Stimulated activated CD4-positive, alpha-beta T cell treated with anti-CD3 and anti-CD28 coated beads, Interleukin-1b, Interleukin-23, amount 100 ng/mL, for 24 hours (primary cell): ENCODE data around the gene SMAD6.

ENCODE experiments used
- DNase-seq, 4 experiments: peaks; one replicate each; pipeline ENCODE4 v3.0.0-alpha.2; 2020; ENCODE audit warnings: low read depth in 4 of 4, low spot score in 1 of 4

The SMAD6 gene

GRCh38 chr15:66788024-66788423 lies 86.0 kb downstream of the SMAD6 start:
- DNase-seq = no peak

- DNase-seq = no peak
Observed at GRCh38 chr15:66789029-66790025, 87.3 kb downstream of the SMAD6 start.

- DNase-seq = no peak
Observed at GRCh38 chr15:66795851-66796250, 93.8 kb downstream of the SMAD6 start.

DNA sequence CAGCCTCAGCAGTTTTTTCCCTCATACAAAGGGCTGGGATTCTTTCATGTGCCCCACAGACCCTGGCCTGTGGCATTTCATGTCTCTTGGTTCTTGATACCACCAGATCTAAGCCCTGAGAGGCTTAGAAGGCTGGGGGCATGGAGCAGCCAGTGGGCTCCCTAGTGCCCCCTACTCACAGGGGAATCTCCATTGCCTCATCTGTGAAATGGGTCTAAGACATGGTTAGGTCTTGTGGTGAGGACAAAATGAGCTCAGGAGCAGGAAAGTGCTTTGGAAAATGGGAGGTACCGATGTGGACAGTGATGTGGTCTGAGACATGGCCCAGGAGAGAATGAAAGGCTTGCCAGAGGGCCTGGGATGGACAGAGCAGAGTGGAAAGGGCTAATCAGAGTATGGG lies 94.3 kb downstream of the SMAD6 start:
- DNase-seq = no peak

DNA sequence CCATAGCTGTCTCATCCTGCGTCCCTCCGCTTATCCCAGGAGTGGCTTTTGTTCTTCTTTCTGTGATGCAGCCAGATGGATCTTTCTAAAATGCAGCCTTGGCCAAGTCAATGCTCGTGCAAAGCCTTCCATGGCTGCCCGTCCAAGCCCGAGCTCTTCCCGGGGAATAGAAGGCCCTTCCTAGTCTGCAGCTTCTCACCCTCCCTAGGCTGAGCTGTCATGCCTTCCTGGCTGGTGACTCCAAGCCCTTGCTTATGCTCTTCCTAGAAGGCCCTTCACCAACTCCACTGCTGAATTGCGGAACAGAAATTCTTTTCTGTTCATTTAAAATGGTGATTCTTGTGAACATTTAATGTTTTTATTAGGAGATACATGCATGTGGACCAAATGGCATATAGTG lies 95.9 kb downstream of the SMAD6 start:
- no peak for DNase-seq

DNA sequence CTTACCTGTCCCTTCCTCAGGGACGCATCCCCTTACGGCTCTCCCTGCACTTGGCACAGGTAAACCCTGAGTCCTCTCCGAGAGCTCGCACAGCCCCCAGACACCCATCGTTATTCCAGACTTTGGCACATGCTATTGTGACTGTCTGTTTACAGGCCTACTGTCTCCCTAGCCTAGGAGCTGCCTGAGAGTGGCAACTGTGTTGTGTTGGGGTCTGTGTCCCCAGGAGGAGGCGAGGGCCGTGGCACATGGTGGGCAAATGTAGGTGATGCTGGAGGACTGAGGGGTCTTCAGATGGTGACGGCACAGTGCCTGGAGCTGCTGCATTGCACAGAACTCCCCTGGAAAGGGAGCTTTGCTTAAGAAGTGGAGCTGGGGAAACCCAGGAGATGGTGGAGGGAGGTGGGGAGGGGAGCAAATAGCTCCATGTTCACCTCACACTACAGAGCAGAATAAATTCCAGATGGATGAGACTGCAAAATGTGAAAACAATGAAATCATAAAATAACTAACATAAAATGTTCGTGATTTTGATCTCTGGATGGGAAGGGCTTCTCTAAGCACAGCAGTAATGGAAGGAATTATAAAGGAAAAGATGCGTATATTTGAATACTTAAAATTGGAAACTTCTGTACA lies 96.5 kb downstream of the SMAD6 start:
- DNase-seq = no peak

GRCh38 chr15:66799242-66799641 lies 97.2 kb downstream of the SMAD6 start:
- no peak for DNase-seq

DNA sequence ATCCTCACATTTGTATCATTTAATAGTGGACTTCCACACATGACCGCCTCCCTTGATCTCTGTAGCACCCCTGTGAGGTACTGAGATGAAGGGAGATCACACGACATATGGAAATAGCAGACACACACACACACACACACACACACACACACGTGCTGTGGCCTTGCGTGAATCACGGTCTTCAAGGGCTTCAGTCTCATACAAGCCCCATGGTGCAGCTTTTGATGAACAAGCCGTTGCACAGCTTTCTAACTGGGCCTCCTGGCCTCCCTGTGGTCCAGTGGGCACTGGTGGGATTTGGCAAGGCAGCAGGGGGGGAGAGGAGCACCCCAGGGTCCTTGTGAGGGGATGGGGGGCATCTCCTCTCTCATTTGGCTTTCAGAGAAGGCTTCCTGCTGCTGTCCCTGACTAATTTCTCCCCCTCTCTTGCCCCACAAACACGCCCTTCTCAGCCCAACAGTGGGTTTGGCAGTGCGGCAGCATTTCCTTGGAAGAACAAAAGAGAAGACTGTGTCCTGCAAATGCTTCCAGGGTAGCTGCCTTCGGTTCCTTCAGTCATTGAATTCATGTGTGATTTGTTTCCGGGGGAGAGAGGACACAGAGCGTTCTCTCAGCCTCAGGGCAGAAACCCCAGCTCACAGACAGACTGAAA lies 98.7 kb downstream of the SMAD6 start:
- no peak for DNase-seq

GRCh38 chr15:66801266-66801665 lies 99.2 kb downstream of the SMAD6 start:
- DNase-seq = no peak

DNA sequence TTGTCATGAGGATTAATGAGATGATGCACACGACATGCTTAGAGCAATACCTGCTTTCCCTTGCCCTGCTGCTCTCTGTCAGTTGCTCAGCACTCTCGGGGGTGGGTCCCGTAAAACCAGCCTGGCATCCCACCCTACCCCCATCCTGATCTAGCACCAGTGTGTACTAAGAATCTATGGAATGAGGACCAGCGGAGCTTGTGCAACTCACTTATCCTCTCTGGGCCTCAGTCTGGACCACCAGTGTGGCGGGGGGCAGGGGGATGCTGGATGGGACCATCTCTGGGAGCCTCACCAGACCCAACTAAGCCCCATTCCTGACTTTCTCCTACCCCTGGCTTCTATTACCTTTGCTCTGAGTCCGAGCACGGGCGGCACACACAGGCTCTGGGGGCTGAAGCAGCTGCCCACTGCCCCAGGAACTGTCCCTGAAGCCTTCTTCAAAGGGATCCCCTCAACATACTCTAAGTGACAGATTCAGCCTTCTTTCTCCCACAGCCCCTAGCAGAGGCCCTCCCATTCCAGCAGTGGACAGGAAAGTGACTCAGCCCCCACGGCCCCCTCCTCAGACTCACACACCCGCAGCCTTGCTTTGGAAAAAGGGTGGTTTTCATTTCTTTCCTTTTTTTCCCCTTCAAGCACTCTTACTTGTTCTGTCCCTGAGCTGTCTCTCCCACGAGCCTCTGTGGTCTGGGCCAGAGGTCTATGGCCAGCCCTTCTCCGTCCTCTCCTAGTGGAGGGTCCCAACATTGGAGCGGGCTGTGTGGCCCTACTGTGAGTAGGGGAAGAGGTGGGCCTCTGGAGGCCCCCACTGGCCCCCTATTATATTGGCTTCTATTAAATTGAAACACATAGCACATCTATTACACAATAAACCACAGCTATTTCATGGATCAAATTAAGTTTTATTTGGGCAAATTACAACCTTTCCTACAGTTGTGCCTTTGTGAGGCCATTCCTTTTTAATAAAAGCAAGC lies 100.3 kb downstream of the SMAD6 start:
- DNase-seq = no peak

GRCh38 chr15:66803182-66803729 lies 101.2 kb downstream of the SMAD6 start:
- DNase-seq = no peak

DNA sequence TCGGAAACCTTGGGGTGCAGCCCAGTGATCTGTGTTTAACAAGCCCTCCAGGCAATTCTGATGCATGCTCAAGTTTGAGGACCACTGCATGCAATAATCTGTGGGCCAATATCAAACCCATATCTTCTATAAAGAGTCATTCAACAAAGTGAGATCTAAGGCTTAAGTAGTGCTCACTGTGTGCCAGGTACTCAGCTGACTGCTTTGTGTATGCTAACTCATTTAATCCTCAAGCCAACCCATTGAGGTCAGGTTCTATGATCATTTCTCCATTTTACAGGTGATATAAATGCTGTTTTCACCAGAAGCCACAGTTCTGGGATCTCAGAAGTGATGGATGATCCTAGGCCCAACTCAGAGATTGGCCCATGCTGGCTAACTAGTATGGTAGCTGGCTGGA lies 101.7 kb downstream of the SMAD6 start:
- no peak for DNase-seq

DNA sequence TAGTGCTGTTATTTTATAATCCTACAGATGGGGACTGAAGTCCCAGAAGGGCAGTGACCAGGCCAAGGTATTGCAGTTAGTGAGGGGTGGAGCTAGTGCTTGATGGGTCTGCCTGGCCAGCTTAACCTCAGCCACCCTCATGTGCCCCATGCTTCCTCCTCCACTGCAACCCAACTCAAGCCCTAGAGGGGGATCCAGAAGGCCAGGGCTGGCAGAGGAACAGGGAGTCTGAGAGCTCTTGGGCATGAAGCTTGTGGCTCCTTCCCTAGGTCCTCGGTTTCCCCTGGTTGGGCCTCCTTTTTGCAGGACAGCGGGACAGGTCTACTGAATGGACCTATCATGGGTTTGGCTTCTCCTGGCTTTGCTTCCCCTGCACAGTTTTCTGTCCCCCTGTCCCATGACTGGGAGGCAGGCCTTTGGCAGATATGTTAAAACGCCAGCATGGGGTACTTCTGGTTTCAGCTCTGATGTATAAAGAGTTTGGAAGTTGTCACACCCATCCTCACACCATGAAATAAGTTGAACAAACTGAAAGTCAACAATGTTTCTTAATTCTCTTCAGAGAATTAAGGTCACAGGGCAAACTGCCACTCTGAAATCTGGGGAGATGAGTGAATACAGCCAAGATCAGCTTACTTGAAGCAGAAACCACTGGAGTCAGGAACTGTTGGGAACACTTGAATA lies 103.3 kb downstream of the SMAD6 start:
- no peak for DNase-seq

- DNase-seq = no peak
Observed at GRCh38 chr15:66808181-66808824, 106.3 kb downstream of the SMAD6 start.

DNA sequence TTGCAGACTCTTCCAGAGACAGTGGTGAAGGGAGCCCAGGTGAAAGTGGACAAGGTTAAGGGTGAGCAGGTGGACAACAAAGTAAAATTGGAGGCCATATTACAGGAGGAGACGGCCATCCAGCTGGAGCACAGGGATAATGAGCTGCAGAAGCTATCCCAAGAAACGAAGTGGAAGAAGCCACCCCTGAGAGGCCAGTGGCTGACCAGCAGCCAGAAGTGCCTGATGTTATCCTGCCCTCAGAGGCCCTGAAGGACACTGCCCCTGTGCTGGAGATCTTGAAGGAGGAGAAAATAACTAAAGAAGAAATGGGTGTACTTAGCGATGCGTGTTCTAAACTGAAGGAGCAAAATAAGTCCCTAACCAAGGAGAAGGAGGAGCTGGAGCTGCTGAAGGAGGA lies 107.6 kb downstream of the SMAD6 start:
- no peak for DNase-seq

- DNase-seq = no peak
Observed at GRCh38 chr15:66815318-66815717, 113.3 kb downstream of the SMAD6 start.

DNA sequence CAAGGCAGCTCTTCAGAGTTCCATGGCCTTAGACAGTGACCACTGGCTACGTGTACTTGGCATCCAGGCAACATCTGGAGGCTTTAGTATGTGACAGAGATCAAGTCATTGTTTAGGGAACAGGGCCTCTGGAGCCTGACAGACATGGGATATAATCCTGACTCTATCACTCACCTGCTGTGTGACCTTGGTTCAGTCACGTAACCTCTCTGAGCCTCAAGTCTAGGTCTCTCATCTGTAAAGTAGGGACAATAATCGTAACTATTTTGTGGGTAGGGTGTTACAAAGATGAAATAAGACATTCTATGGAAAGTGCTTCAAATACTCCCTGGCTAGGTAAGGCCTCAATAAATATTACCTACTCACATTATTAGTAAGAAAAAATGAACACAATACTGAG lies 114.2 kb downstream of the SMAD6 start:
- no peak for DNase-seq

- no peak for DNase-seq
Observed at GRCh38 chr15:66819084-66819483, 117.0 kb downstream of the SMAD6 start.

DNA sequence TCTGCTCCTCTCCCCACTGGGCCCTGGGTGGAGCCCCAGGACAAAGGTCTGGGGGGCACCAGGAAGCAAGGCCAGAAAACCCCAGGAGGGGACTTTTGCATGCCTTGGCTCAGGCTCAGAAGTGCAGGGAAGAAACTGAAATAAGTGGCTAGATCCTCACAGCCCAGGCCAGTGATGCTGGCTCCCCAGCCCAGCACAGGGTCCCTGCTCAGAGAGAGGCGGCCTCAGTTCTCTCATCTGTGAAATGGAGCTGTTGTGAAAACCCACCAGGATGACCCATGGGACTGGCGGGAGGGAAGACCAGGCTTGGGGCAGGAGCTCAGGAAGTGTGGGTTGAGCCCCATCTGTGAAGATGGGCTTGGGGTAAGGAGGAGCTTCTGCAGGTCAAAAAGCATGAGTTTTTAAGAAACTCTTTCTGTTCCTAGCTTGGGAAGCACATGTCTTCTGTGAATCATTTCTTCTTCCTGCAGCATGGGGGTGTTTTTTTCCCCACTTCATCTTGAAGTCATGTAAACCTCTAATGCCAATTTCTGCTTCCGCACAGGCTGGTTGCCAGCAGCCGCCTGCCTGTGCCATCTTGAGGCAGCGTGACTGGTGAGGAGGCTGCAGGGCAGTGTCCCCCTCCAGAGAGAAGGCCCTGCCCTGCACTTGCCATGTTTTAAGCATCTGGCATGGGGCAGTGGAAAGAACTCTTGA lies 118.6 kb downstream of the SMAD6 start:
- no peak for DNase-seq
